Measurements from ENCODE around the gene CAV3.

- TF ChIP-seq POLR2A (IDR thresholded peaks at IDR 0.05) (no peak), CTCF (IDR thresholded peaks at IDR 0.05 in 4 of 5, conservative IDR thresholded peaks at IDR 0.05 in 1 of 5) (no peak)
These were observed 34.9 kb downstream of the CAV3 start for GRCh38 chr3:8768364-8769087.
